ENCODE data around the gene MRTFB.

MRTFB gene

GRCh38 chr16:14061732-14062259 is 9.3 kb upstream of the MRTFB start:
- DNase-seq (ENCODE audit: low read depth in 2 of 2, low spot score in 1 of 2) = no peak

- DNase-seq (ENCODE audit: low read depth in 2 of 2, low spot score in 1 of 2) = no peak
Observed at GRCh38 chr16:14062261-14062660, 8.9 kb upstream of the MRTFB start.

DNA sequence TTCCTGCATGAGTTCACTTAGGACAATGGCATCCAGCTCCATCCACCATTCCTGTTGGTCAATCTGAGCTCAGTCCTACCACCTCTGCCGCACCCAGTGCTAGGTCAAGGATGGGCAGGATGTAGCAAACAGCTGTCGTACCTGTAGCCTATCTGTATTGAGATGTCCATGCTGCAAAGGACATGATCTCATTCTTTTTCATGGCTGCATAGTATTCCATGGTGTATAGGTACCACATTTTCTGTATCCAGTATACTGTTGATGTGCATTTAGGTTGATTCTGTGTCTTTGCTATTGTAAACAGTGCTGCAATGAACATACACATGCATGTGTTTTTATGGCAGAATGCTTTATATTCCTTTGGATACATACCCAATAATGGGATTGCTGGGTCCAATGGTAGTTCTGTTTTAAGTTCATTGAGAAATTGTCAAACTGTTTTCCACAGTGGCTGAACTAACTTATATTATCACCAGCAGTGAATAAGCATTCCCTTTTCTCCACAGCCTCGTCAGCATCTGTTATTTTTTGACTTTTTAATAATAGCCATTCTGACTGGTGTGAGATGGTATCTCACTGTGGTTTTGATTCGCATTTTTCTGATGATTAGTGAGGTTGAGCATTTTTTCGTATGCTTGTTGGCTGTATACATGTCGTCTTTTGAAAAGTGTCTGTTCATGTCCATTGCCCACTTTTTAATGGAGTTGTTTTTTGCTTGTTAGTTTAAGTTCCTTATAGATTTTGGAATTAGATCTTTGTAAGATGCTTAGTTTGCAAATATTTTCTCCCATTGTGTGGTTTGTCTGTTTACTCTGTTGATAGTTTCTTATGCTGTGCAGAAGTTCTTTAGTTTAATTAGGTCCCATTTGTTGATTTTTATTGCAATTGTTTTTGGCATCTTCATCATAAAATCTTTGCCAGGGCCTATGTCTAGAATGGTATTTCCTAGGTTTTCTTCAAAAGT is 7.2 kb upstream of the MRTFB start:
- DNase-seq (ENCODE audit: low read depth in 2 of 2, low spot score in 1 of 2) = no peak

GRCh38 chr16:14069818-14070217 is 1.3 kb upstream of the MRTFB start:
- DNase-seq (ENCODE audit: low read depth in 2 of 2, low spot score in 1 of 2) = no peak

- no peak for DNase-seq (ENCODE audit: low read depth in 2 of 2, low spot score in 1 of 2)
Observed at GRCh38 chr16:14070555-14070876, 603 bp upstream of the MRTFB start.

- DNase-seq (ENCODE audit: low read depth in 2 of 2, low spot score in 1 of 2) = no peak
Observed at GRCh38 chr16:14071576-14072271, 605 bp downstream of the MRTFB start.

DNA sequence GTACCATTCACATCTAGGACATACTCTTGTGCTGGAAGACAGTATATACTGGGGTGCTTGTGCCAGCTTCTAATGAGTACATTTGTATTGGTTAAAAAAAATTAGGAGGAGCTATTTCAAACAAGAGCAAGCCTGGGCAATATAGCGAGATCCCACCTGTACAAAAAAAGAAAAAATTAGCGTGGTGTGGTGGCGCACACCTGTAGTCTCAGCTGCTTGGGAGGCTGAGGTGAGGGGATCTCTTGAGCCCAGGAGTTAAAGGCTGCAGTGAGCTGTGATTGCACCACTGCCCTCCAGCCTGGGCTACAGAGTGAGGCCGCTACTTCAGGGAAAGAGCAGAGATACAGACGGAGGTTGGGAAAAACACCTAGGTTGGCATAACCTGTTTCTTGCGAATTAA is 1.2 kb downstream of the MRTFB start:
- no peak for DNase-seq (ENCODE audit: low read depth in 2 of 2, low spot score in 1 of 2)

GRCh38 chr16:14074544-14074943 is 3.4 kb downstream of the MRTFB start:
- DNase-seq (ENCODE audit: low read depth in 2 of 2, low spot score in 1 of 2) = no peak

GRCh38 chr16:14077918-14078317 is 6.8 kb downstream of the MRTFB start:
- DNase-seq (ENCODE audit: low read depth in 2 of 2, low spot score in 1 of 2) = no peak

- DNase-seq (ENCODE audit: low read depth in 2 of 2, low spot score in 1 of 2) = no peak
Observed at GRCh38 chr16:14086477-14086876, 15.4 kb downstream of the MRTFB start.

DNA sequence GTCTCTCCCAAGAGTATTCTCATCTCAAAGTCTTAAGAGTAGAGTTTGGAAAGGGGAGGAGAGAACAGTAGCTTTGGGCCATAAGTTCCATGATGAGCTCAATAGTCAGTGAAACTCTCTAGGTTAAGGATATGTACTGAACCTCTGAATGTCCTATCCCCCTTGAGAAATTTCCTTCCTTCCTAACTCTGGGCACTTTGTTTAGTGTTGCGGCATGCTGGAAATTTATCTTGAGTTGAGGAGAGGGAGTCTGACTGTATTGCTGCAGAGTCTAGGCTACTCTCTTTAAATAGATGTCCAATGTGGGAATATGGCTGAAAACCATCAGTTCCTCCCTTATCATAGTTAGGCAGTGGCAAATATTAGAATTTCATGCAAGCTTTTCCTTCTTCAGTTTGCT is 16.1 kb downstream of the MRTFB start:
- no peak for DNase-seq (ENCODE audit: low read depth in 2 of 2, low spot score in 1 of 2)

- DNase-seq (ENCODE audit: low read depth in 2 of 2, low spot score in 1 of 2) = no peak
Observed at GRCh38 chr16:14087590-14088154, 16.6 kb downstream of the MRTFB start.

GRCh38 chr16:14088155-14088753 is 17.1 kb downstream of the MRTFB start:
- DNase-seq (ENCODE audit: low read depth in 2 of 2, low spot score in 1 of 2) = no peak

- no peak for DNase-seq (ENCODE audit: low read depth in 2 of 2, low spot score in 1 of 2)
Observed at GRCh38 chr16:14089283-14089823, 18.2 kb downstream of the MRTFB start.

DNA sequence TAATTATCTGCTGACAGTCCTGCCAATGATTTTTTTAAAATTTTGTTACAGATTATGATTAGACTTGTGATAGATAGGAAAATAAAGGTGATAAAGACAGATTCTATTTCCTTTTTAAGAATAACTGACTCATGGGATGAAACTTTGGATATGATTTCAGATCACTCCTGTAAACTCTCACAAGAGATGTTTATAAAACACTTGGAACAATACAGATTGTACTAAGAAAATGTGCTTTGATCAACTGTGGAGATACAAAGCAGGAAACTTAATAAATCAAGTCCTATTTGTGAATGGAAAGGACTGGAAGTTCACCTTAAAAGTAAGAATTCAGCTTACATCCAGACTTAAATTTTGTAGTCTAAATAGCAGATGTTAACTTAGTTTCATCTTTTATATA is 21.4 kb downstream of the MRTFB start:
- no peak for DNase-seq (ENCODE audit: low read depth in 2 of 2, low spot score in 1 of 2)

- no peak for DNase-seq (ENCODE audit: low read depth in 2 of 2, low spot score in 1 of 2)
Observed at GRCh38 chr16:14095883-14096551, 24.9 kb downstream of the MRTFB start.

- no peak for DNase-seq (ENCODE audit: low read depth in 2 of 2, low spot score in 1 of 2)
Observed at GRCh38 chr16:14097182-14097959, 26.3 kb downstream of the MRTFB start.

DNA sequence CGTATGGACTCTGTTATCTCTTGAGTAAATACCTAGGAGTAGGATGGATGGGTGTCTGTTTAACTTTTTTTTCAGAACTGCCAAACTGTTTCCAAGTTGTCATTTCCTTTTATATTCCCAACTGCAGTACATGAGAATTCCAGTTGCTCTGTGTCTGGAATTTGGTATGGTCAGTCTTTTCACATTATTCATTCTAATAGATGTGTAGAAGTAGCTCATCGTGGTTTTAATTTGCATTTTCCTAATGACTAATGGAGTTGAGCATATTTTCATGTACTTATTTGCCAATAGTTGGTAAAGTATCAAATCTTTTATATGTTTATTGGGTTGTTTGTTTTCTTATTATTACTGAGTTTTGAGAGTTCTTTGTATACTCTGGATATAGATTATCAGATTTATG is 27.0 kb downstream of the MRTFB start:
- no peak for DNase-seq (ENCODE audit: low read depth in 2 of 2, low spot score in 1 of 2)

GRCh38 chr16:14100825-14101224 is 29.7 kb downstream of the MRTFB start:
- no peak for DNase-seq (ENCODE audit: low read depth in 2 of 2, low spot score in 1 of 2)

GRCh38 chr16:14101415-14101814 is 30.3 kb downstream of the MRTFB start:
- DNase-seq (ENCODE audit: low read depth in 2 of 2, low spot score in 1 of 2) = no peak

Measured in stimulated activated CD8-positive, alpha-beta memory T cell treated with anti-CD3 and anti-CD28 coated beads, Interleukin-4, amount 100 ng/mL, for 1 hour (primary cell).